SHP77 treated with DMSO at 0.1 percent for 48 hours (cell line): ENCODE measurements around the gene WWC2.
"Not testable (repeated sequence)": the region's sequence is repeated elsewhere in the genome, so short reads cannot be mapped to it uniquely, and the experiment has no call there.

Source experiments
- DNase-seq: peaks from one replicate; lab custom pipeline; 2025; lab: John Stamatoyannopoulos, UW

Gene WWC2

GRCh38 chr4:183299464-183299863 lies 200.4 kb downstream of the WWC2 start:
- DNase-seq, result no peak

DNA sequence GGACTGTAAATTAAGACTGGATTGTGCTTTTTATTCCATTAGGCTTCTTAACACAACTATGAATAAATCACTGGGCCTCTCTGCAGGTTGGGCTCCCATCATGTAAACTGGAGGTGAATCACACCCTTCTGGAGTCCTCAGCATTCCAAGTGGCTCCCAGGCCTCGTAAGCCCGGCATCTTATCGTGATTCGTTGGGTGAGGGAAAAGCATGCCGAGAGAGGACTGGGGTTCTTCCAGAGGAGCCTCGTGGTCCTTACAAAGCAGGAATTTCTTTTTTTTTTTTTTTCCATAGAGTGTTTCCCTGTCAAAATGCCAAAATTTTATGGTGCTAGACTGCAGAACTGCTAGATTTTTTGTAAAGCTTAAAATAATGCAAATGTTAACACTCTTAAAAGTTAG lies 201.0 kb downstream of the WWC2 start:
- DNase-seq, result no peak

GRCh38 chr4:183300655-183301054 lies 201.6 kb downstream of the WWC2 start:
- no peak for DNase-seq

GRCh38 chr4:183303301-183303700 lies 204.2 kb downstream of the WWC2 start:
- DNase-seq, result no peak

DNA sequence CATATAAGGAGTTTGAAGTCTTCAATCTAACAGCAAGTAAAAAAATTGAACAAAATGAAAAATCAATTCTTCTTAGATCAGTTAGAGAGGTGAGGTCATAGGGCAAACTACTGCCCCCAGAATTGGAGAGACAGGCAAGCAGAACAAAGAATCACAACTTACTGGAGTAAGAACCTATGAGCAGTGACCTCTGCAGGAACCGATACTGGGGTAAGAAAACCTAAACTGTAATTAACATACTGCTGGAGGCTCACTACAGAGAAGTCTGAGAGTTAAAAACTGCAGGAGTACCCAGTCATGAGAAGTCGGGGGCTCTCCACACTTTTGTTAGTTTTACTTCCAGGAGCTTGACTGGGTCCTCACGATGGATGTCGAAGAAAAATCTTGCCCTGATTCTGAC lies 205.0 kb downstream of the WWC2 start:
- no peak for DNase-seq

DNA sequence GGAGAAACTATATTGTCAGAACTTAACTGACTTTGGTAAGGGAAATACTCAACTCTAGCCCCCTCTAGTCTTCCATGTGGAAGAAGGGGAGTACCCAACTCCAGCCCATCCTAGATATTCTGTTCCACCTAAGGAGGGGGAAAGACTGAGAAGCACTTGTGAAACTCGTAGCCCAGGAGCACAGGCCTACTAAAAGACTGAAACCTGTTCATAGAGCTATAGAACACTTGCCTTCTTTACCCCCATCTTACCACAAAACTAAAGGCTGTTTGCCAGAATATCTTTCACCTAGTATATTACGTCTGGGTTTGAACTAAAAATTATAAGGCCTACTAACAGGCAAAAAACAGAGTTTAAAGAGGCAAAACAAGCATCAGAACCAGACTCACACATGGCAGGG lies 205.5 kb downstream of the WWC2 start:
- no peak for DNase-seq

GRCh38 chr4:183306811-183307210 lies 207.8 kb downstream of the WWC2 start:
- DNase-seq, result no peak

GRCh38 chr4:183312841-183313240 lies 213.8 kb downstream of the WWC2 start:
- no peak for DNase-seq

- no peak for DNase-seq
These were observed 215.3 kb downstream of the WWC2 start for GRCh38 chr4:183314336-183314735.

DNA sequence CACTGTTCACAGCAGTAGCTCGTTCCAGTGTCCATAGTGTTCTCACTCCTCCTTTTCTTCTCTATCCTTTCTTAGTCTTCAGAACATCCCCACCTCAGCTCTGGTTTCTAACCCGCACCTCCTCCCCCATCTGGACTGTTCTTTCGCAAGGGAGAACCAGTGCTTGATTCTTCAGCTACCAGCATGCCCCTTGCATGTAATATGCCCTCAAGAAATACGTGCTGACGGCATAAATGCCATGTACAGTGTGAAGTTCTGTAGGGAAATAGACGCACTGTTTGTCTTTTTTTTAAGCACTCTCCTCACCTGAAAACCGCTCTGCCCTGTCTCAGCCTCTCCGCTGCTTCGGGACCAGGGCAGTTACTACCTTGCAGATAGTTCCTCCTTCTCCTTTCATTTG lies 215.7 kb downstream of the WWC2 start:
- no peak for DNase-seq

DNA sequence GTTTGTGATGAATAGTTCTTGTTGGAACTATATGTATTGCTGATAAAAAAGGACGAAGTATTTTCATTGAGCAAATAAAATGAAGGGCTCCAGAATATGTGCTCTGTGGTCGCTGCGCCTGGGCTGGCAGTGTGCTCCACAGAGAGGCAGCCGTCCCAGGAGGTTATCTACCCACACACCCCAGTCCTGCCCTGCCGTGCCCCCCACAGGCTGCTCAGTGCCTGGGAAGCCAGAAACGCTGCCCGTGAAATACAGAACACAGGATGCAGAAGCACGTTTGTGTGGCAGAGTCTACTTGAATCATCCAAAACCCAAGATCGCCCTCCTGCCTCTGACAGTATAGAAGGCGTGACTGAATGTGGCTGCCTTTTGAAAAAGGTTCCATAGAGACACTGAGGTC lies 219.6 kb downstream of the WWC2 start:
- no peak for DNase-seq

DNA sequence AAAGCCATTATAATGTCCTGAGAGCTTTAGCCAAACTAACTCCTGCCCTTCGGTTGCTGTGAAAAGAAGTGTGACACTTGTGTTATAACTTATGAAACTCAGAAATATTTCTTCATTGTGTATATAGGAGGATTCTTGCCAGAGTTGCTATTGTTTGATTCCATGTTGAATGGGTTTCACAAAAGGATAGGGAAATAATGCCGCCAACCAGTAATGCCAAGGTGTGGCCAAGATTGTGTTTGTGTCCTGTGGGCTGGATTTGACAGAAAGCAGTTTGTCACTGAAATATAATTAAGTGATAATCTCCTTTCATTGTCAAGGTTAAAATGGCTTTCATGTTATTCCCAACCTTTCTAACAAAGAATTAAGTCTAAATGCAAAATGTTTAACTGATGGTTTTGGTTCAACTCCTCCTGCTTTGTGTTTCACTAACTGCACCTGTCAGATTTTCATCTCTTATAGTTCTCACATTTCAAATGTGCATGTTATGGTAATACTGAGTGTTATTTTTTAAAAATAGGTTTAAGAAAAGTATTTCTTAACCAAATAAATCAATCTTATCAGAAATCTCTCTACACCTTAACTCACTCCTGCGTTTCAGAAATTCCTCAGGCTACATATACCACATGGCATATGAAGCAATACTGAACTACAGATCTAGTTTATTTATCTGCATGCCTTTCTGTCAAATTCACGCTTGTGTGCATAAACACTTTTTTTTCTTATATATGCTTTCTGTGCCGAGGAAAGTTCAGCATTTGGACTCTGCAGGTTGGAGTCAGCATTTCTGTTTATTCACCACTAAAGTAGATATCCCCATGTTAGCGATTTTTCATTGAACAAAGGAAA lies 221.4 kb downstream of the WWC2 start, which contains the start of gene CLDN22:
CLDN22 (minus strand) TSS at position 66 of the 849 bp plus-strand sequence; CDS start at position 8, 58 bp downstream.
- no peak for DNase-seq

DNA sequence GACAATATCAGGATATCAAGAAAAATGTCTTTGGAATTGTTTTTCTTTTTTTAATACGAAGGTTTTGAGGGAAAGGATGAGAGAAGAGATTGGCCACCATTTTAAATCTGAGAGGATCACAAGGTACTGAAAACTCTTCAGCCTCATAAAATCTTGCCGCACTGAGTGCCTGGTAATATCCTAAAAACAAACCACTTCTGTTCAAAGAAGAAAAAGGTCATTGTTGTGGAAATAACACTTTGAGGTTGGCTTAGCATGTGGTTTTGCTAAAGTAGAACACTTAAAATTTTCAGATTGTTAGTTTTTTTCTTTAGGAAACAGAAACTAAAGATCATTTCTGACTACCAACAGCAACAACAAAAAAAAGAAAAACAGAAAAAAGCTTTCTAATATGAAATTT lies 222.0 kb downstream of the WWC2 start:
- no peak for DNase-seq

- no peak for DNase-seq
These were observed 222.5 kb downstream of the WWC2 start for GRCh38 chr4:183321516-183321915.

GRCh38 chr4:183322326-183322725 lies 223.3 kb downstream of the WWC2 start, which contains the start of gene CLDN24:
Gene CLDN24, minus strand, starts transcription at chr4:183322426. Its CDS starts 0 bp downstream, at chr4:183322426.
- no peak for DNase-seq

DNA sequence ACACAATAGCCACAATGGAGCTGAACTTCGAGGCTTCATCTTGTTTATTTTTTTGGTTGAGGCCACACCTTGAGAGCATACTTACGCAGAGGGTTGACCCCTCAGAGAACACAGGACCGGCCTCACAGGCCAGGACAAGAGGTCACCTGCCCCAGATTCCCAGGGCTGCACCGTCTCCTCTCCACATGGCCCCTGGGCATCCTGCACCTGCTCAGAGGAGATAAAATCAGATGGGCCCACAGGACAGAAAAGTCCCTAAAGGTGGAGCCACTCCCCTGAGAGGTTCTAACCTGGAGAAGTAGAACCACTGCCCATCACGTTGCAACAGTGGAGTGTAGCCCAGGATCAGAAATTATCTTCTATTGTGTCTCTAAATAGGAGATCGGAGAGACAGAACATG lies 224.2 kb downstream of the WWC2 start:
- DNase-seq, result no peak

GRCh38 chr4:183324056-183324455 lies 225.0 kb downstream of the WWC2 start:
- DNase-seq, result not testable (repeated sequence)

- DNase-seq, result no peak
These were observed 225.6 kb downstream of the WWC2 start for GRCh38 chr4:183324619-183325018.

- DNase-seq, result not testable (repeated sequence)
These were observed 227.3 kb downstream of the WWC2 start for GRCh38 chr4:183326387-183326786.

- DNase-seq, result no peak
These were observed 227.8 kb downstream of the WWC2 start for GRCh38 chr4:183326853-183327252.

DNA sequence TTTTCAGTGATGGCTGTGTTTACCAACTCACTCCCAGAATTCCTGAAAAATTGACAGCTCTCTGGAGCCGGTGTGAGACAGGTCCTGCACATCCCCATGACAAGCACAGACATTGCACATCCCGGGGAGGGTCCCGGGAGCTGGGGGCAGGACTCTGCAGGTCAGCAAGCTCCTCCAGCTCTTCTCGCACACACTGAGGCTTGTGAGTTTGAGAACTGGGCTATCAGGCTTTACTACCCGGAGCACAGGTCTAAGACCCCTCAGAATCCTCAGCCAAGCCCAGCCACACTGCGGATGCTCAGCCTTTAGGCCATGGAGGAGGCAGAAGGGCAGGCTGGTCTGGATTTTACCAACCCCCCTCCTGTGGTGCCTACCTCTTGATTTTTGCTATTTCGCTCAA lies 228.8 kb downstream of the WWC2 start:
- DNase-seq, result no peak

DNA sequence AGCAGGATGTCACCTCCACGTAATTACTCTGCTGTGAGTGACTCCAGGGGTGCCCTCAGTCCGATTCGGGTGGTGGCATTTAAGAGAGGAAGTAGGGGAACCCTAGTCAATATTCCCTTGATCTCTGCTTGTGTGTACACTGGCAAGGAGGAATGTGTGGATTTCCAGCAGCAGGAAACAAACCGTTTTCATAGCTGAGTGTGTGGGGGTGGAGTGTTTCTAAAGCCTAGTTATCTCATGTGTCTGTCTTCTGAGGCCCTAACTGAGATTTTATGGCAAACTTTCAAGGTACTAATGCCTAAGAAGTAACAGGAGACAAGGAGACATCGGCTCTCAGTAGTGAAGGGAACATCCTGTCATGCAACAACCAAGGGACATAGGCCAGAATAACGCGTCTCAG lies 229.8 kb downstream of the WWC2 start:
- no peak for DNase-seq

GRCh38 chr4:183329244-183329643 lies 230.2 kb downstream of the WWC2 start:
- DNase-seq, result no peak
